WI38 (cell line): ENCODE data around the gene MFF.
"Not testable (repeated sequence)": the region's sequence is repeated elsewhere in the genome, so short reads cannot be mapped to it uniquely, and the experiment has no call there.

Source experiments
- H3K4me3 ChIP-seq: 2 replicates; pipeline ENCODE4 v1.5.1; 2011; ENCODE audit warnings: low read depth, mild to moderate bottlenecking, control low read depth, low read length
- CTCF ChIP-seq: IDR thresholded peaks from 2 replicates; pipeline ENCODE4 v1.5.1; 2012; ENCODE audit warnings: low read depth, mild to moderate bottlenecking, control low read depth, low read length

MFF gene

GRCh38 chr2:227376656-227377396 is 51.8 kb downstream of the MFF start:
- H3K4me3 ChIP-seq = no peak overlapping the region

GRCh38 chr2:227377467-227378351 is 52.7 kb downstream of the MFF start:
- H3K4me3 ChIP-seq = no peak overlapping the region
- TF ChIP-seq CTCF = no peak

More at GRCh38 chr2:227376656-227377396, 51.8 kb downstream of the MFF start:
- TF ChIP-seq CTCF = no peak

GRCh38 chr2:227378371-227378782 is 53.3 kb downstream of the MFF start:
- no peak overlapping the region for H3K4me3 ChIP-seq
- TF ChIP-seq CTCF = no peak

GRCh38 chr2:227379095-227379494 is 54.0 kb downstream of the MFF start, which contains the start of gene TM4SF20:
TM4SF20 (minus strand) TSS chr2:227379306; CDS start chr2:227379268, 38 bp downstream.
- TF ChIP-seq CTCF = no peak
- H3K4me3 ChIP-seq = no peak within 1 kb of the TSS

GRCh38 chr2:227382241-227382835 is 57.3 kb downstream of the MFF start:
- not testable (repeated sequence) for H3K4me3 ChIP-seq

GRCh38 chr2:227383686-227384085 is 58.6 kb downstream of the MFF start:
- H3K4me3 ChIP-seq = no peak overlapping the region

More at GRCh38 chr2:227383686-227384085, 58.6 kb downstream of the MFF start:
- no peak for TF ChIP-seq CTCF
